ENCODE measurements around the gene ZNF260. TPM values are rescaled to one million over a fixed set of nuclear protein-coding genes. Genes with fewer than 3 reads are reported as not detected.
"Not testable (repeated sequence)": the region's sequence is repeated elsewhere in the genome, so short reads cannot be mapped to it uniquely, and the experiment has no call there.

The ZNF260 gene
- total and polyA plus RNA-seq, 9 donors: 6.1 to 19.0 (median 11.8) TPM

GRCh38 chr19:36497001-36497400, 31.1 kb downstream of the ZNF260 start:
- Histone ChIP-seq H3K4me1 (ENCODE audit: insufficient read depth) (no peaks in the 10 kb centered on the region), H3K27ac (no peak overlapping the region), H3K36me3 (no peaks in the 10 kb centered on the region), H3K4me3 (no peak overlapping the region), H3K27me3 (no peaks in the 10 kb centered on the region), H3K9me3 (no peaks in the 10 kb centered on the region)
- intact Hi-C loops (cut with DNase I): no loop called here
- DNase-seq: no peak
- TF ChIP-seq CTCF (IDR thresholded peaks at IDR 0.05): no peak
- no peak for TF ChIP-seq POLR2A (IDR thresholded peaks at IDR 0.05)
- no peak for TF ChIP-seq EP300 (IDR thresholded peaks at IDR 0.05)
- 88 to 94% (median 91%) methylated on average over 17 of the region's 17 CpGs for WGBS, 3 donors

- H3K27me3 ChIP-seq; intact Hi-C loops (cut with DNase I); H3K27ac ChIP-seq; H3K9me3 ChIP-seq; H3K36me3 ChIP-seq; H3K4me1 ChIP-seq (ENCODE audit: insufficient read depth); H3K4me3 ChIP-seq: not testable (repeated sequence)
- WGBS, 3 donors: 60 to 67% (median 64%) methylated on average over 18 of the region's 18 CpGs
- DNase-seq: peak in 2 of 5 donors; percentile 27 to 45
Measured at GRCh38 chr19:36492689-36493453, 35.2 kb downstream of the ZNF260 start.

- H3K27ac ChIP-seq; H3K9me3 ChIP-seq; H3K4me1 ChIP-seq (ENCODE audit: insufficient read depth); intact Hi-C loops (cut with DNase I); H3K4me3 ChIP-seq; H3K36me3 ChIP-seq; H3K27me3 ChIP-seq: not testable (repeated sequence)
- peak in 1 of 5 donors; percentile 26 for DNase-seq
- 93 to 99% (median 96%) methylated on average over 19 to 29 of the region's 29 CpGs for WGBS, 3 donors
Measured at GRCh38 chr19:36490846-36491245, 37.2 kb downstream of the ZNF260 start.

GRCh38 chr19:36489920-36490415, 38.1 kb downstream of the ZNF260 start:
- H3K36me3 ChIP-seq: no peaks in the 10 kb centered on the region
- peaks cover 3% of the 10 kb centered on the region for H3K4me1 ChIP-seq (ENCODE audit: insufficient read depth)
- no peaks in the 10 kb centered on the region for H3K27me3 ChIP-seq
- peak overlapping the region; percentile 61 for H3K4me3 ChIP-seq
- TF ChIP-seq EP300 (IDR thresholded peaks at IDR 0.05): no peak
- TF ChIP-seq POLR2A (IDR thresholded peaks at IDR 0.05): no peak
- no peak for TF ChIP-seq CTCF (IDR thresholded peaks at IDR 0.05)
- DNase-seq: peak in 3 of 5 donors; percentile 76 to 81 (median 80)
- 2 to 3% (median 2%) methylated on average over 15 of the region's 15 CpGs for WGBS, 3 donors
- intact Hi-C loops (cut with DNase I): no loop called here
- no peaks in the 10 kb centered on the region for H3K9me3 ChIP-seq
- H3K27ac ChIP-seq: peak overlapping the region; percentile 88 to 89

- Histone ChIP-seq H3K4me3 (peak within 1 kb of the TSS; percentile 61), H3K9me3 (no peaks in the 10 kb centered on the region), H3K27ac (peak within 1 kb of the TSS; percentile 88 to 89), H3K4me1 (ENCODE audit: insufficient read depth) (peaks cover 3% of the 10 kb centered on the region), H3K36me3 (no peaks in the 10 kb centered on the region), H3K27me3 (no peaks in the 10 kb centered on the region)
- intact Hi-C loops (cut with DNase I): no loop called here
- 0 to 1% (median 0%) methylated on average over 53 of the region's 53 CpGs for WGBS, 3 donors
- TF ChIP-seq CTCF (IDR thresholded peaks at IDR 0.05): no peak
- TF ChIP-seq POLR2A (IDR thresholded peaks at IDR 0.05): peak; percentile 51
- peak; percentile 86 to 91 (median 90) for DNase-seq
Measured at GRCh38 chr19:36489118-36489919, 38.8 kb downstream of the ZNF260 start, which contains the start of gene ZNF566. Gene ZNF566 (minus strand): TSS chr19:36489561. CDS start chr19:36476557, 13,004 bp downstream.

Measured in ovary (tissue), 9 donors.